ENCODE data around the gene PCDHB1. TPM values are rescaled to one million over a fixed set of nuclear protein-coding genes. Genes with fewer than 3 reads are reported as not detected.
"Not testable (repeated sequence)": the region's sequence is repeated elsewhere in the genome, so short reads cannot be mapped to it uniquely, and the experiment has no call there.

Gene PCDHB1
- total RNA-seq, 2 donors from 2014 or later = not detected

- Histone ChIP-seq H3K36me3 (no peaks in the 10 kb centered on the region), H3K4me1 (ENCODE audit: control insufficient read depth in 1 of 2, low read depth in 2 of 2) (no peaks in the 10 kb centered on the region), H3K27me3 (replicated peaks; ENCODE audit: insufficient read depth) (no peaks in the 10 kb centered on the region), H3K9me3 (peaks cover 7% of the 10 kb centered on the region), H3K4me3 (no peak overlapping the region), H3K27ac (no peak overlapping the region)
- TF ChIP-seq CTCF (IDR thresholded peaks at IDR 0.05) = no peak
- DNase-seq (ENCODE audit: low spot score) = no peak
- no peak for ATAC-seq (ENCODE audit: insufficient number of reproducible peaks, low FRiP score, low read depth)
Observed at GRCh38 chr5:141082228-141082627, 31.1 kb downstream of the PCDHB1 start.

- no peak for DNase-seq (ENCODE audit: low spot score)
Observed at GRCh38 chr5:141084487-141084989, 33.4 kb downstream of the PCDHB1 start.

GRCh38 chr5:141094481-141095262 is 43.5 kb downstream of the PCDHB1 start, which contains the start of gene PCDHB2:
TSS of gene PCDHB2 (plus strand) at chr5:141094615. CDS start at chr5:141094791, 176 bp downstream.
- DNase-seq (ENCODE audit: low spot score) (no peak), ATAC-seq (ENCODE audit: insufficient number of reproducible peaks, low FRiP score, low read depth) (no peak)
- Histone ChIP-seq H3K9me3 (peaks cover 53% of the 10 kb centered on the region), H3K4me1 (ENCODE audit: control insufficient read depth in 1 of 2, low read depth in 2 of 2) (no peaks in the 10 kb centered on the region), H3K27me3 (replicated peaks; ENCODE audit: insufficient read depth) (no peaks in the 10 kb centered on the region), H3K27ac (no peak within 1 kb of the TSS), H3K36me3 (no peaks in the 10 kb centered on the region), H3K4me3 (peak within 1 kb of the TSS; percentile 49)
- TF ChIP-seq CTCF (IDR thresholded peaks at IDR 0.05) = peak; percentile 7

More at GRCh38 chr5:141084487-141084989, 33.4 kb downstream of the PCDHB1 start:
- H3K9me3 ChIP-seq = peaks cover 16% of the 10 kb centered on the region
- peak; percentile 36 for ATAC-seq (ENCODE audit: insufficient number of reproducible peaks, low FRiP score, low read depth)
- no peaks in the 10 kb centered on the region for H3K4me1 ChIP-seq (ENCODE audit: control insufficient read depth in 1 of 2, low read depth in 2 of 2)
- peak overlapping the region; percentile 12 to 46 for H3K27ac ChIP-seq
- peak; percentile 28 for TF ChIP-seq CTCF (IDR thresholded peaks at IDR 0.05)
- no peaks in the 10 kb centered on the region for H3K27me3 ChIP-seq (replicated peaks; ENCODE audit: insufficient read depth)
- no peaks in the 10 kb centered on the region for H3K36me3 ChIP-seq
- H3K4me3 ChIP-seq = peak overlapping the region; percentile 66

- Histone ChIP-seq H3K36me3 (no peaks in the 10 kb centered on the region), H3K9me3 (peaks cover 58% of the 10 kb centered on the region), H3K27ac (no peak overlapping the region), H3K4me3 (peak overlapping the region; percentile 49), H3K27me3 (replicated peaks; ENCODE audit: insufficient read depth) (no peaks in the 10 kb centered on the region), H3K4me1 (ENCODE audit: control insufficient read depth in 1 of 2, low read depth in 2 of 2) (no peaks in the 10 kb centered on the region)
- ATAC-seq (ENCODE audit: insufficient number of reproducible peaks, low FRiP score, low read depth) (no peak), DNase-seq (ENCODE audit: low spot score) (no peak)
- TF ChIP-seq CTCF (IDR thresholded peaks at IDR 0.05) = no peak
Observed at GRCh38 chr5:141095263-141095641, 44.1 kb downstream of the PCDHB1 start.

- H3K9me3 ChIP-seq = peaks cover 61% of the 10 kb centered on the region
- not testable (repeated sequence) for H3K4me3 ChIP-seq; ATAC-seq (ENCODE audit: insufficient number of reproducible peaks, low FRiP score, low read depth)
Observed at GRCh38 chr5:141096181-141096580, 45.0 kb downstream of the PCDHB1 start.

GRCh38 chr5:141096586-141096985 is 45.4 kb downstream of the PCDHB1 start:
- H3K9me3 ChIP-seq = peaks cover 65% of the 10 kb centered on the region
- not testable (repeated sequence) for H3K4me3 ChIP-seq

More at GRCh38 chr5:141096181-141096580, 45.0 kb downstream of the PCDHB1 start:
- H3K27me3 ChIP-seq (replicated peaks; ENCODE audit: insufficient read depth); DNase-seq (ENCODE audit: low spot score); H3K4me1 ChIP-seq (ENCODE audit: control insufficient read depth in 1 of 2, low read depth in 2 of 2); H3K27ac ChIP-seq; H3K36me3 ChIP-seq: not testable (repeated sequence)

More at GRCh38 chr5:141096586-141096985, 45.4 kb downstream of the PCDHB1 start:
- not testable (repeated sequence) for ATAC-seq (ENCODE audit: insufficient number of reproducible peaks, low FRiP score, low read depth); H3K27me3 ChIP-seq (replicated peaks; ENCODE audit: insufficient read depth); H3K27ac ChIP-seq; DNase-seq (ENCODE audit: low spot score); H3K36me3 ChIP-seq; H3K4me1 ChIP-seq (ENCODE audit: control insufficient read depth in 1 of 2, low read depth in 2 of 2)

Data from thoracic aorta (tissue), 2 donors.